Tibial nerve (tissue), 4 donors: ENCODE data around the gene PLPPR2. TPM values are rescaled to one million over a fixed set of nuclear protein-coding genes. Genes with fewer than 3 reads are reported as not detected.
"Not testable (repeated sequence)": the region's sequence is repeated elsewhere in the genome, so short reads cannot be mapped to it uniquely, and the experiment has no call there.

Experiments used
- DNase-seq, 2 donors: peaks; one replicate each; pipeline ENCODE4 v3.0.0-alpha.2; 2019; ENCODE audit warnings: low spot score in 2 of 2
- H3K27ac ChIP-seq, 4 donors: fragments of 200-600 bp; sonication (generic) in 3 of 4; one replicate each; pipeline ENCODE4 v1.5.1; 2017 to 2019; ENCODE audit warnings: mild to moderate bottlenecking in 1 of 4
- H3K27me3 ChIP-seq, 2 donors: fragments of 200-600 bp; sonication (generic) in 1 of 2; one replicate each; pipeline versions ENCODE4 v1.5.1 to v1.6.0; 2017 to 2019
- H3K36me3 ChIP-seq, 3 donors: fragments of 200-600 bp; sonication (generic); one replicate each; pipeline ENCODE4 v1.5.1; 2018 to 2019
- H3K4me1 ChIP-seq, 4 donors: fragments of 200-600 bp; sonication (generic) in 3 of 4; one replicate each; pipeline ENCODE4 v1.5.1; 2017 to 2019
- H3K4me3 ChIP-seq, 4 donors: fragments of 200-600 bp; sonication (generic) in 3 of 4; one replicate each; pipeline ENCODE4 v1.5.1; 2017 to 2019; ENCODE audit warnings: mild to moderate bottlenecking in 1 of 4, moderate library complexity in 1 of 4
- H3K9me3 ChIP-seq, 4 donors: fragments of 200-600 bp; sonication (generic) in 3 of 4; one replicate each; pipeline ENCODE4 v1.5.1; 2017 to 2019
- EP300 ChIP-seq, 2 donors: sonication (generic); formaldehyde crosslinking; IDR thresholded peaks; one replicate each; pipeline ENCODE4 v1.6.1; 2017; ENCODE audit warnings: antibody characterized with exemption in 2 of 2, mild to moderate bottlenecking in 1 of 2
- POLR2A ChIP-seq, 2 donors: fragments of 450-650 bp; IDR thresholded peaks; one replicate each; pipeline ENCODE4 v1.6.1; 2017; ENCODE audit warnings: antibody characterized with exemption in 2 of 2, mild to moderate bottlenecking in 2 of 2, moderate library complexity in 2 of 2
- WGBS, 2 donors: methylation state at CpG; one replicate each; pipeline ENCODE4 v1.1.5; 2018; 5-methylcytosine and 5-hydroxymethylcytosine counted together
- total RNA-seq, 4 donors: library from RNA; depleted of rRNA; stranded (reverse); fragments of >200 nt; gene quantifications; one replicate each; pipeline ENCODE4 v1.1.0, GENCODE V29; 2016
- TF ChIP-seq, protein P1 (sequence below), 5 experiments: fragments of 200-600 bp in 3 of 5; fragments of 450-650 bp in 2 of 5; sonication (generic) in 3 of 5; IDR thresholded peaks; one replicate each; pipeline ENCODE4 v1.5.1; 2016 to 2019; ENCODE audit warnings: antibody characterized with exemption in 5 of 5, mild to moderate bottlenecking in 3 of 5, moderate library complexity in 2 of 5

The PLPPR2 gene
- total RNA-seq, 4 donors from 2014 or later, result 20.1 to 82.2 (median 33.8) TPM

DNA sequence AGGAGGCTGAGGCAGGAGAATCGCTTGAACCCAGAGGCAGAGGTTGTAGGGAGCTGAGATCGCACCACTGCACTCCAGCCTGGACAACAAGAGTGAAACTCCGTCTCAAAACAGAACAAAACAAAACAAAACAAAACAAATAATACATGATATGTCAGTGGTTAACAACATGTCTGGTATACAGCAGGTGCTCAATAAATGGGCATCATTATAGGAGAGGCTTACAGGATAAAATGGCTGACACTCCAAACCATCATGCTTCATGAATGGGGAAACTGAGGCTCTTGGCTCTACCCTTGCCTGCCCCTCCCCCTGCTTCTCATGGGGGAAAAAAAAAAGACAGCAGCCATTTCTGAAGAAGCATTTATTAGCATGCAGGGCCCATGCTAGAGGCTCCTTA is 12.8 kb upstream of the PLPPR2 start:
- no peaks in the 10 kb centered on the region for H3K27me3 ChIP-seq
- no peak for DNase-seq
- peaks cover 0 to 17% (median 0%) of the 10 kb centered on the region in 3 donors for H3K36me3 ChIP-seq
- H3K9me3 ChIP-seq, result no peaks in the 10 kb centered on the region
- no peak overlapping the region for H3K4me3 ChIP-seq
- TF ChIP-seq EP300 (IDR thresholded peaks at IDR 0.05) (no peak), POLR2A (IDR thresholded peaks at IDR 0.05) (no peak)
- TF ChIP-seq, protein P1, sequence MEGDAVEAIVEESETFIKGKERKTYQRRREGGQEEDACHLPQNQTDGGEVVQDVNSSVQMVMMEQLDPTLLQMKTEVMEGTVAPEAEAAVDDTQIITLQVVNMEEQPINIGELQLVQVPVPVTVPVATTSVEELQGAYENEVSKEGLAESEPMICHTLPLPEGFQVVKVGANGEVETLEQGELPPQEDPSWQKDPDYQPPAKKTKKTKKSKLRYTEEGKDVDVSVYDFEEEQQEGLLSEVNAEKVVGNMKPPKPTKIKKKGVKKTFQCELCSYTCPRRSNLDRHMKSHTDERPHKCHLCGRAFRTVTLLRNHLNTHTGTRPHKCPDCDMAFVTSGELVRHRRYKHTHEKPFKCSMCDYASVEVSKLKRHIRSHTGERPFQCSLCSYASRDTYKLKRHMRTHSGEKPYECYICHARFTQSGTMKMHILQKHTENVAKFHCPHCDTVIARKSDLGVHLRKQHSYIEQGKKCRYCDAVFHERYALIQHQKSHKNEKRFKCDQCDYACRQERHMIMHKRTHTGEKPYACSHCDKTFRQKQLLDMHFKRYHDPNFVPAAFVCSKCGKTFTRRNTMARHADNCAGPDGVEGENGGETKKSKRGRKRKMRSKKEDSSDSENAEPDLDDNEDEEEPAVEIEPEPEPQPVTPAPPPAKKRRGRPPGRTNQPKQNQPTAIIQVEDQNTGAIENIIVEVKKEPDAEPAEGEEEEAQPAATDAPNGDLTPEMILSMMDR (IDR thresholded peaks at IDR 0.05), result no peak
- H3K4me1 ChIP-seq, result peaks cover 0 to 60% (median 30%) of the 10 kb centered on the region in 4 donors
- 84 to 87% methylated on average over 3 of the region's 3 CpGs for WGBS, 2 donors
- no peak overlapping the region for H3K27ac ChIP-seq

DNA sequence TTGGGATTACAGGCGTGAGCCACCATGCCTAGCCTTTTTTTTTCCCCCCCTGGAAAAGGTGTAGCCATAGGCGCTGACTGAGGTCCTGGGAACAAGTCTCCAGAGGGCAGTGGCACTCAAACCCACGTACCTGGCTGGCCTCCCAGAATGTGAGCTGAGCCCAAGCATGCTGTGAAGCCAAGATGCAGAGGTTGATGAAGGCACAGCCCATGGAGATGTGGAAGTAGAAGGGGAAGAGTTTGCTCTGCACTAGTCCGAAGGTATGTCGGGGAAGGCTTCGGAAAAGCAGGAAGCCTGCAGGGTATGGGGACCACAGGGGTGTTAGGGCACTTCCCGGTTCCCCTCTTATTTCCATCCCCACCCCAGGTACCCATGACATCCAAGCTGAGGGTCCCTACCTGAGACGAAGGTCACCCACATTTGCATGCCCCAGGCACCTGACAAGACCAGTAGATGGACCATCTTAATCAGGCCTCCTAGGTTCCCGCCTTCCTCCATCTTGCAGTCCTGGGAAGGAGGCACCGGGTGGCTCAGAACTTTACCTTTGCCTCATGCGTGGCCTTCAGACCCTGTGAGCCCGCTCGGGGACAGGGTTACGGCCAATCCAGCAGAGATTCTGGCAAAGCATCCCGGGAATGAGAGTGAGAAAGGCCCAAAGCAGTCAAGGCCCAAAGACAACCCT is 10.0 kb upstream of the PLPPR2 start:
- Histone ChIP-seq H3K4me1 (peaks cover 0 to 35% (median 23%) of the 10 kb centered on the region in 4 donors), H3K27me3 (no peaks in the 10 kb centered on the region), H3K36me3 (peaks cover 0 to 32% (median 0%) of the 10 kb centered on the region in 3 donors), H3K27ac (peak overlapping the region; percentile 81 to 96 (median 86)), H3K4me3 (peak overlapping the region; percentile 50 to 79 (median 62)), H3K9me3 (peaks cover 0 to 11% (median 0%) of the 10 kb centered on the region in 4 donors)
- WGBS, 2 donors, result 43 to 57% methylated on average over 13 to 15 of the region's 15 CpGs
- DNase-seq, result no peak
- TF ChIP-seq POLR2A (IDR thresholded peaks at IDR 0.05), result no peak
- no peak for TF ChIP-seq EP300 (IDR thresholded peaks at IDR 0.05)
- TF ChIP-seq, protein P1 (IDR thresholded peaks at IDR 0.05), result no peak

DNA sequence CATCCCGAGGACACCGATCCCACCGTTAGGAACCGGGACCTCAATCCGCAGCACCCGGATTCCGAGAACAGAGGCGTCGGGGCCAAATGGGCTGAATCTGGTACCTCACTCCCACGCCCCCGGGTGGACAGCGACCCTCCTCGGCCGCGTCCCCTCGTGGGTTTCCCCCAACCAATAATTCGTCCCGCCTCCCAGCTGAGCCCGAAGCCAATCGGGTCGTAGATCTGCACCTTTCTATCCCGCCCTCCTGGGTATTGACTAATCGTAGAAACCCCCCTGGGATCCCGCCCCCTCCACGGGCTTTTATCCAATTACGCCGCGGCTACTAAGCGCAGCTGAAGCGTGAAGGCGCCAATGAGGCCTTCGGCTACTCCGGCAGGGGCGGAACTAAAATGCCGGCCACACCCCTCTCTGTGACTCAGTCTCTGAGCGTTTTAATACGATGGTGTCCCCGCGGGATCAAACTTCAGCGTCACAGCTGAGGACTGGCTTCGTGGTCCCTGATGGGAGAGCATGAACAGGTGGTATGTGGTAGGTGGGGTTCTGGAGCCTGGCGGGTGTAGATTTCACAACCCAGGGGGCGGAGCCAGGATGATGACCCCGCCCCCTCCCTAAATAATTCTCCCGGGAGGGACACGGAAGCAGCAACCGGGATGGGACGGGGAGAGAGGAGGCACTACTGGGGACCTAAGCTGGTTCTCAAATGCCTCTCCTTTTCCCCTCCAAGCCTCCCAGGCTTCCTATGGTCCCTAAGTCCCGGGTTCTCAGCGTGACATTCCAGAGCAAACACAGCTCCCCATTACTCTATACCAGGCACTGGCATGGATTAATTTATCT is 8.9 kb upstream of the PLPPR2 start, which contains the start of the genes CCDC159 and TMEM205:
TSS of gene CCDC159 (plus strand) at position 416 of the 837 bp plus-strand sequence. CDS start at position 504, 88 bp downstream.
TSS of gene TMEM205 (minus strand) at position 165 of the 837 bp plus-strand sequence. CDS start 649 bp downstream, outside the sequence.
- Histone ChIP-seq H3K27me3 (no peaks in the 10 kb centered on the region), H3K4me1 (peaks cover 0 to 35% (median 23%) of the 10 kb centered on the region in 4 donors), H3K36me3 (peaks cover 0 to 31% (median 0%) of the 10 kb centered on the region in 3 donors), H3K4me3 (peak within 1 kb of the TSS; percentile 50 to 79 (median 62)), H3K9me3 (peaks cover 0 to 11% (median 0%) of the 10 kb centered on the region in 4 donors), H3K27ac (peak within 1 kb of the TSS; percentile 81 to 96 (median 86))
- TF ChIP-seq POLR2A (IDR thresholded peaks at IDR 0.05) (peak; percentile 56 to 74), EP300 (IDR thresholded peaks at IDR 0.05) (peak; percentile 90 to 91)
- TF ChIP-seq, protein P1 (IDR thresholded peaks at IDR 0.05), result peak in 1 of 5 experiments; percentile 33
- DNase-seq, result peak; percentile 96 to 97
- WGBS, 2 donors, result 1% methylated on average over 50 of the region's 50 CpGs

DNA sequence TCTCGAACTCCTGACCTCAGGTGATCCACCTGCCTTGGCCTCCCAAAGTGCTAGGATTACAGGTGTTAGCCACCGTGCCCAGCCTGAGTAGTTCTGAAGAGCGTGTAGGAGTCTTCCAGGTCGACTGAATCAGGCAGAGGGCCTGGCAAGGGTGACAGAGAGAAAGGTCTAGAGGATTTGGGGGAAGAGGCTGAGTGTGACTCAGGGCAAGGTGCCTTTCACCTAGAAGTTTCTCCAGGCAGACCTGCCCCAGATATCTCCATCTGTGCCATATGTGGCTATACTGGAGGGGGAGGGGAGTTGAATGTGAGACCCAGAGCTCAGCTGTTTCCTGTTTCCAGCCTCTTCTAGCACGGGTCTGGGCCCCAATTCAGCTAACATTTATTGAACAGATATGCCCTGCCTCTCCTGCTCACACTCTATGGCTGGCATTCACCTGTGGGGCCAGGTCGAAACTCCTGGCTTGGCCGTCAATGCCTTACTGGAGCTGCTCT is 7.6 kb upstream of the PLPPR2 start:
- Histone ChIP-seq H3K4me3 (no peak overlapping the region), H3K9me3 (peaks cover 0 to 11% (median 0%) of the 10 kb centered on the region in 4 donors), H3K27ac (peak overlapping the region in 1 of 4 donors; percentile 96), H3K27me3 (no peaks in the 10 kb centered on the region), H3K4me1 (peaks cover 0 to 35% (median 23%) of the 10 kb centered on the region in 4 donors), H3K36me3 (peaks cover 0 to 18% (median 0%) of the 10 kb centered on the region in 3 donors)
- no peak for DNase-seq
- WGBS, 2 donors, result 80% methylated on average over 7 of the region's 7 CpGs
- no peak for TF ChIP-seq EP300 (IDR thresholded peaks at IDR 0.05)

DNA sequence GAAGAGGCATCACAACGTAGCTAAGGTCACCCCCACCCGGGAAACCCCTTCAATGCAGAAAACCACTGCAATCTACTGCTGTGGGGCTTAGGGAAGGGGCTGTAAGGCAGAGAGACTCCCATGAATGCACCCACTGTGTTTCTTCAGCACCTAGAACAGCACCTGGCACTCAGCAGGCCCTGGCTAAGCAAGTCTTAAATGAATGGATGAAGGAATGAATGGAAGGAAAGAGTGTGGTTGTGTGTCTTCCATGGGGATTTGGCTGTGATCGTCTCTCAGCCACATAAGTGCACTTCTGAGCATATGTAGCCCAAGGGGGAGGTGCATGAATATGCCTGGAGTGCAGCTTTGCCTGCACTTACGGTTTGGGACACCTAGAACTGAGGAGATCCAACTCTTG is 6.1 kb upstream of the PLPPR2 start:
- no peaks in the 10 kb centered on the region for H3K27me3 ChIP-seq

DNA sequence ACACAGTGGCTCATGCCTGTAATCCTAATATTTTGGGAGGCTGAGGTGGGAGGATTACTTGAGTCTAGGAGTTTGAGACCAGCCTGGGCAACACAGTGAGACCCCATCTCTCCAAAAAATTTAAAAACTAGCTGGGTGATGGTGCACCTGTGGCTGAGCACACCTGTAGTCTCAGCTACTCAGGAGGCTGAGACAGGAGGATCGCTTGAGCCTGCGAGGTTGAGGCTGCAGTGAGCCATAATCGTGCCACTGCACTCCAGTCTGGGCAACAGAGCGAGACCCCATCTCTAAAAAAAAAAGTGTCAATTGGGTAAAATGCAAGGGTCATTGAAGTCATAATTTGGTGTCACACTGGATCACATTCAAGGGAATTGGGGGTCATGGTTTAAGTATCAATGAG is 1.1 kb upstream of the PLPPR2 start:
- WGBS, 2 donors, result 95 to 96% methylated on average over 4 of the region's 4 CpGs
- Histone ChIP-seq H3K4me1 (peaks cover 0 to 19% (median 4%) of the 10 kb centered on the region in 4 donors), H3K36me3 (peaks cover 0 to 30% (median 0%) of the 10 kb centered on the region in 3 donors)
- not testable (repeated sequence) for H3K27me3 ChIP-seq, DNase-seq, H3K27ac ChIP-seq, H3K9me3 ChIP-seq, H3K4me3 ChIP-seq

More for the DNA sequence above, 6.1 kb upstream of the PLPPR2 start:
- no peak overlapping the region for H3K4me3 ChIP-seq
- H3K4me1 ChIP-seq, result peaks cover 0 to 23% (median 17%) of the 10 kb centered on the region in 4 donors
- 86 to 92% methylated on average over 4 of the region's 4 CpGs for WGBS, 2 donors
- H3K9me3 ChIP-seq, result peaks cover 0 to 11% (median 0%) of the 10 kb centered on the region in 4 donors
- H3K27ac ChIP-seq, result no peak overlapping the region
- TF ChIP-seq EP300 (IDR thresholded peaks at IDR 0.05), result no peak
- TF ChIP-seq, protein P1 (IDR thresholded peaks at IDR 0.05), result no peak
- no peak for TF ChIP-seq POLR2A (IDR thresholded peaks at IDR 0.05)
- peaks cover 0 to 25% (median 0%) of the 10 kb centered on the region in 3 donors for H3K36me3 ChIP-seq
- DNase-seq, result no peak
